GM12878 (cell line): ENCODE measurements around the gene FBXO39. TPM values are rescaled to one million over a fixed set of nuclear protein-coding genes. Genes with fewer than 3 reads are reported as not detected.

Experiments used
- ATAC-seq: fragments of 200-7000 bp; cut with Tn5 transposase; 3 replicates; pipeline ENCODE4 v1.9.1; 2020; ENCODE audit warnings: mild to moderate bottlenecking, moderate library complexity
- BruUV-seq: library from RNA; stranded (reverse); fragments of 400-500 nt; replicated peaks from 2 replicates; lab custom pipeline; 2021; lab: Mats Ljungman, UMichigan
- CTCF ChIA-PET: fragments of 300-600 bp; sonication (Branson Sonifier 250); formaldehyde crosslinking; extraction: SDS; loops from one replicate; lab custom pipeline; 2021; ENCODE audit warnings: inconsistent platforms; lab: Yijun Ruan, JAX
- POLR2A ChIA-PET: fragments of 350-600 bp; formaldehyde crosslinking; extraction: SDS; loops from one replicate; lab custom pipeline; 2021; ENCODE audit warnings: inconsistent platforms; lab: Charles Lee
- RAD21 ChIA-PET: fragments of 300-600 bp; sonication (Branson Sonifier 250); formaldehyde crosslinking; loops from one replicate; lab custom pipeline; 2023; ENCODE audit warnings: antibody characterized with exemption; ENCODE audit not compliant: unreplicated experiment; lab: Charles Lee
- SMC1A ChIA-PET: fragments of 300-600 bp; sonication (Branson Sonifier 250); formaldehyde crosslinking; loops from one replicate; lab custom pipeline; 2023; ENCODE audit not compliant: unreplicated experiment, uncharacterized antibody; lab: Charles Lee
- DNase-seq: peaks from one replicate; pipeline ENCODE4 v3.0.0-alpha.2; 2011; ENCODE audit warnings: low read depth, low spot score
- FAIRE-seq: peaks from 3 replicates; lab custom pipeline; 2011; peaks lifted over from hg19 to GRCh38; lab: Jason Lieb, UNC
- H2AFZ ChIP-seq: 2 replicates; pipeline ENCODE4 v1.6.0; 2011; ENCODE audit warnings: low read depth, low read length, control low read depth; ENCODE audit not compliant: control insufficient read depth
- H3K27ac ChIP-seq: 2 replicates; pipeline ENCODE4 v1.5.1; 2011; ENCODE audit warnings: control low read depth; ENCODE audit not compliant: control insufficient read depth, insufficient read depth
- H3K27me3 ChIP-seq, 2 experiments: replicated peaks in 1 of 2; 2 replicates each; pipeline versions ENCODE4 v1.6.0 to v1.6.1; 2011; ENCODE audit warnings: low read length in 1 of 2; ENCODE audit not compliant: control insufficient read depth in 2 of 2, insufficient read depth in 2 of 2
- H3K36me3 ChIP-seq, 2 experiments: 2 replicates each; pipeline ENCODE4 v1.5.1; 2011; ENCODE audit warnings: low read length in 1 of 2; ENCODE audit not compliant: control insufficient read depth in 2 of 2, insufficient read depth in 2 of 2
- H3K4me1 ChIP-seq: 2 replicates; pipeline ENCODE4 v1.6.1; 2011; ENCODE audit warnings: mild to moderate bottlenecking, low read length, moderate library complexity, mixed read lengths; ENCODE audit not compliant: control insufficient read depth, insufficient read depth
- H3K4me2 ChIP-seq: 2 replicates; pipeline ENCODE4 v1.6.0; 2011; ENCODE audit warnings: control low read depth; ENCODE audit not compliant: control insufficient read depth, insufficient read depth
- H3K4me3 ChIP-seq: fragments of 200-600 bp; sonication (generic); 2 replicates; pipeline ENCODE4 v1.5.1; 2016
- H3K79me2 ChIP-seq: 2 replicates; pipeline ENCODE4 v1.6.0; 2011; ENCODE audit warnings: low read length; ENCODE audit not compliant: control insufficient read depth, insufficient read depth
- H3K9ac ChIP-seq: 2 replicates; pipeline ENCODE4 v1.8.0; 2011; ENCODE audit warnings: low read length, control low read depth, mixed read lengths; ENCODE audit not compliant: control insufficient read depth, insufficient read depth
- H3K9me3 ChIP-seq: replicated peaks from 3 replicates; pipeline ENCODE4 v1.5.1; 2011; ENCODE audit warnings: mild to moderate bottlenecking, low read length; ENCODE audit not compliant: control insufficient read depth, insufficient read depth
- H4K20me1 ChIP-seq: 2 replicates; pipeline ENCODE4 v1.6.0; 2011; ENCODE audit not compliant: control insufficient read depth, insufficient read depth
- DPF2 ChIP-seq: fragments of 450-650 bp; IDR thresholded peaks from 2 replicates; pipeline ENCODE4 v1.6.1; 2017; ENCODE audit warnings: mild to moderate bottlenecking
- EZH2 ChIP-seq: IDR thresholded peaks from 2 replicates; pipeline ENCODE4 v1.6.1; 2012; ENCODE audit warnings: low read depth, mild to moderate bottlenecking, control low read depth, inconsistent platforms, low read length, borderline replicate concordance; ENCODE audit not compliant: control insufficient read depth
- HCFC1 ChIP-seq: fragments of 150-350 bp; IDR thresholded peaks from 2 replicates; pipeline ENCODE4 v1.6.1; 2014; ENCODE audit warnings: low read length
- HDGF ChIP-seq: fragments of 450-650 bp; IDR thresholded peaks from 2 replicates; pipeline ENCODE4 v1.6.1; 2016; ENCODE audit warnings: antibody characterized with exemption
- JUNB ChIP-seq: IDR thresholded peaks from 2 replicates; pipeline ENCODE4 v1.6.1; 2016; ENCODE audit warnings: antibody characterized with exemption, mild to moderate bottlenecking
- POLR2AphosphoS2 ChIP-seq: IDR thresholded peaks from 2 replicates; pipeline ENCODE4 v1.6.1; 2011; ENCODE audit warnings: low read depth, mild to moderate bottlenecking, low read length, improper control_type of control experiment, moderate library complexity
- RB1 ChIP-seq: fragments of 450-650 bp; formaldehyde crosslinking; IDR thresholded peaks from 2 replicates; pipeline ENCODE4 v1.6.1; 2017; ENCODE audit warnings: mild to moderate bottlenecking, borderline replicate concordance
- WGBS: methylation state at CpG from one replicate; pipeline ENCODE4 v1.1.6; 2016; ENCODE audit warnings: low lambda C conversion rate; ENCODE audit not compliant: insufficient replicate concordance, insufficient coverage; ENCODE audit errors: missing lambda C conversion rate; 5-methylcytosine and 5-hydroxymethylcytosine counted together
- in situ Hi-C: fragments of 300-500 bp; cut with MboI; formaldehyde crosslinking; loops from 9 replicates; pipeline ENCODE4 v1.14.3; 2018; ENCODE audit warnings: mixed read lengths
- intact Hi-C: fragments of 100-400 bp; cut with micrococcal nuclease; formaldehyde crosslinking; loops from one replicate; pipeline ENCODE4 v1.14.2; 2022; ENCODE audit not compliant: unreplicated experiment
- polyA plus RNA-seq, 11 experiments: library from polyadenylated mRNA; depleted of rRNA in 4 of 11; unstranded in 6 of 11; stranded (reverse) in 5 of 11; fragments of >200 nt; fragmentation: Nextera tagmentation in 4 of 11; fragmentation: Illumina TruSeq in 1 of 11; extraction: Ambion mirVana in 4 of 11; extraction: Trizol in 1 of 11; gene quantifications; 1 replicate in 1 of 11; 2 replicates in 10 of 11; pipeline versions ENCODE4 v1.2.1 to v1.2.3, GENCODE V29; 2011 to 2016; ENCODE audit warnings: inconsistent platforms in 2 of 11, missing spikeins in 2 of 11, low read depth in 1 of 11
- total RNA-seq, 4 experiments: library from RNA; depleted of rRNA in 3 of 4; stranded (reverse); fragments of >200 nt in 3 of 4; fragmentation: Illumina TruSeq in 1 of 4; extraction: Trizol in 1 of 4; gene quantifications; 2 replicates each; pipeline versions ENCODE4 v1.2.1 to v1.2.3, GENCODE V29; 2013 to 2021
- TF ChIP-seq, protein P1 (sequence below): IDR thresholded peaks from 2 replicates; pipeline ENCODE4 v1.6.1; 2012; ENCODE audit warnings: low read length, inconsistent platforms

FBXO39 gene
- total and polyA plus RNA-seq, 10 of the 15 experiments (the other 5 are each of a cell fraction or from before 2014, with no cell fraction given): 0.05 to 0.62 (median 0.16) TPM; not detected in 6

DNA sequence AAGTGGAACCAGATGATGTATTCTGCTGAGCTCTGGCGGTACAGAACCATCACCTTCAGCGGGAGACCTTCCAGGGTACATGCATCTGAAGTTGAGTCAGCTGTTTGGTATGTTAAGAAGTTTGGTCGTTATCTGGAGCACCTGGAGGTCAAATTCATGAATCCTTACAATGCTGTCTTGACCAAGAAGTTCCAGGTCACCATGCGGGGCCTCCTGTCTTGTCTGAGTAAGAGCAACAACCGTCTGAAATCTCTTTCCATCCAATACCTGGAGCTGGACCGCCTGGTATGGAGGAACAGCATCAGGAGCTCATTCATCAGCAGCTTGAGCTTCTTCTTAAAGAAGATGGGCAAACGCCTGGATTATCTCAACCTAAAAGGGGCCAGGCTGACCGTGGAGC is 4.0 kb downstream of the FBXO39 start:
- no peak overlapping the region for H3K4me2 ChIP-seq
- POLR2A ChIA-PET: no interaction called here
- H2AFZ ChIP-seq: no peak overlapping the region
- no peak for TF ChIP-seq HCFC1
- TF ChIP-seq HDGF: no peak
- CTCF ChIA-PET: interaction anchor here (0.6 to 0.9 kb wide), 2 partner anchors 10 to 45 kb away, joined by 3 to 4 read pairs; no protein-coding TSS in a partner anchor
- DNase-seq (no peak), FAIRE-seq (no peak), ATAC-seq (no peak)
- SMC1A ChIA-PET: no interaction called here
- H3K79me2 ChIP-seq: no peaks in the 10 kb centered on the region
- 17% methylated on average over 8 of the region's 8 CpGs for WGBS
- no peaks in the 10 kb centered on the region for H4K20me1 ChIP-seq
- H3K9me3 ChIP-seq: peaks cover under 1% of the 10 kb centered on the region; the same call in 2 of the 3 replicates
- no peaks in the 10 kb centered on the region for H3K4me1 ChIP-seq
- in situ Hi-C loops (no loop called here), intact Hi-C loops (no loop called here)
- H3K27ac ChIP-seq: no peak overlapping the region
- no peak overlapping the region for H3K9ac ChIP-seq
- H3K27me3 ChIP-seq: no peaks in the 10 kb centered on the region
- BruUV-seq: no TSS peak
- RAD21 ChIA-PET: no interaction called here
- H3K36me3 ChIP-seq: no peaks in the 10 kb centered on the region
- no peak overlapping the region for H3K4me3 ChIP-seq

DNA sequence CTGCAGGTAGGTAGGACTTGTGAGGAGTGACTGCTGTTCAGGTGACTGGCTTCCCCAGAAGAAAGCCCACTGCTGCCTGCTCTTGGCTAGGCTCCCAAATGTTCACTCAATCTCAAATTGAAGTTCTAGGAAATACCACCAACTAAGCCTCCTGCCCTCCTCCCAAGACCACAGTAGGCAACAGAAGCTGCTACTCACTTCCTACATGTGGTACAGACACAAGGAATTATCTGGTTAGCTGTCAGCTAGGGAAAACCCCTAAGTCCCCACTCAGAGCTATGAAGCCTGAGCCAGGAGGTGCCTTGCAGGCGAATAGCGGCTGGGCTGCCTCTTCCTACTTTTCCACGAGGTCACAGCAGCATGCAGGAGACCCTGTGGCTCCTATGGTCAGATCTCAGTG is 4.9 kb downstream of the FBXO39 start:
- H3K36me3 ChIP-seq: no peaks in the 10 kb centered on the region
- FAIRE-seq (no peak), DNase-seq (no peak), ATAC-seq (no peak)
- H4K20me1 ChIP-seq: no peaks in the 10 kb centered on the region
- no peak overlapping the region for H2AFZ ChIP-seq
- BruUV-seq: no TSS peak
- POLR2A ChIA-PET: no interaction called here
- H3K4me2 ChIP-seq: no peak overlapping the region
- no peaks in the 10 kb centered on the region; the same call in 1 of the 3 replicates for H3K9me3 ChIP-seq
- CTCF ChIA-PET: no interaction called here
- no peaks in the 10 kb centered on the region for H3K27me3 ChIP-seq
- TF ChIP-seq DPF2: no peak
- TF ChIP-seq RB1: no peak
- no peak for TF ChIP-seq EZH2
- TF ChIP-seq, protein P1, sequence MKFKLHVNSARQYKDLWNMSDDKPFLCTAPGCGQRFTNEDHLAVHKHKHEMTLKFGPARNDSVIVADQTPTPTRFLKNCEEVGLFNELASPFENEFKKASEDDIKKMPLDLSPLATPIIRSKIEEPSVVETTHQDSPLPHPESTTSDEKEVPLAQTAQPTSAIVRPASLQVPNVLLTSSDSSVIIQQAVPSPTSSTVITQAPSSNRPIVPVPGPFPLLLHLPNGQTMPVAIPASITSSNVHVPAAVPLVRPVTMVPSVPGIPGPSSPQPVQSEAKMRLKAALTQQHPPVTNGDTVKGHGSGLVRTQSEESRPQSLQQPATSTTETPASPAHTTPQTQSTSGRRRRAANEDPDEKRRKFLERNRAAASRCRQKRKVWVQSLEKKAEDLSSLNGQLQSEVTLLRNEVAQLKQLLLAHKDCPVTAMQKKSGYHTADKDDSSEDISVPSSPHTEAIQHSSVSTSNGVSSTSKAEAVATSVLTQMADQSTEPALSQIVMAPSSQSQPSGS: no peak
- no peak for TF ChIP-seq POLR2AphosphoS2
- no peak for TF ChIP-seq HDGF
- TF ChIP-seq JUNB: no peak
- H3K9ac ChIP-seq: no peak overlapping the region
- WGBS: 5% methylated on average over 3 of the region's 3 CpGs
- no peak overlapping the region for H3K27ac ChIP-seq
- RAD21 ChIA-PET: no interaction called here
- SMC1A ChIA-PET: interaction anchor here (0.7 kb wide), 1 partner anchor 64 kb away, joined by 3 read pairs; no protein-coding TSS in a partner anchor
- intact Hi-C loops: no loop called here
- no peak overlapping the region for H3K4me3 ChIP-seq
- in situ Hi-C loops: no loop called here
- no peaks in the 10 kb centered on the region for H3K4me1 ChIP-seq
- H3K79me2 ChIP-seq: no peaks in the 10 kb centered on the region
